ENCODE measurements around the gene UNC5B.

Gene UNC5B

DNA sequence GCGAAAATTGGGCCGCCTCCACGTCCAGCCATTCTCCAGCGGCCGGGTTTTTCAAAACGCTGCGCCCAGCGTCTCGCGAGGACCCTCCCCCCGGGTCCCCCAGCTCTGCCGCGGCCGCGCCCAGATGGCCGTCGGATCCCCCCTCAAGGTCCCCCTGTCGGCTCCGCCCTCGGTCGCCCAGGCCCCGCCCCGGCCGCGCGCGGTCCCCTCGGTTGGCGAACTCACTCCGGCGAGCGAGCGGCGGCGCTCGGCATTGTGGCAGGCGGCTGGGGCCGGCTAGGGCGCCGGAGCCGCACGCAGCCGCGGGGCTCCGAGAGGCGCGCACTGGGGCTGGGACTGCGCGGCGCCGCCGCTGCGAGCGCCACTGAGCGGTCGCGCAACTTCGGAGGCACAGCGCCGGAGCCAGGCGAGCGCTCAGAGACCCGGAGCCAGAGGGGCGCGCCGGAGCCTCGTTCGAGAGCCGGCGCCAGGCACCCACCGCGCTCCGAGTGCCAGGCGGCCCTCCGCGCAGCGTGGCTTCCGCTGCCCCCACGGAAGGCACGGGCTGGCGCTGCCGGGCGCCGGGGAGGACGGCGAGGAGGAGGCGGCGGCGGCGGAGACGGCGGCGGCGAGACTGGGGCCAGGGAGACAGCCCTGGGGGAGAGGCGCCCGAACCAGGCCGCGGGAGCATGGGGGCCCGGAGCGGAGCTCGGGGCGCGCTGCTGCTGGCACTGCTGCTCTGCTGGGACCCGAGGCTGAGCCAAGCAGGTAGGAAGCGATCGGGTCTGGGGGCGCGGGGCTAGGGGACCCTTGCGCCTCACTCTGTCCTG is at the start of gene UNC5B:
TSS of gene UNC5B (plus strand) at position 253 of the 809 bp plus-strand sequence. CDS start at position 669, 416 bp downstream.
- peak; percentile 89 to 99 (median 92) for DNase-seq
- intact Hi-C loops (cut with DNase I): loop anchor here (2.0 kb wide), 1 partner anchor 20 kb away; no protein-coding TSS in a partner anchor

DNA sequence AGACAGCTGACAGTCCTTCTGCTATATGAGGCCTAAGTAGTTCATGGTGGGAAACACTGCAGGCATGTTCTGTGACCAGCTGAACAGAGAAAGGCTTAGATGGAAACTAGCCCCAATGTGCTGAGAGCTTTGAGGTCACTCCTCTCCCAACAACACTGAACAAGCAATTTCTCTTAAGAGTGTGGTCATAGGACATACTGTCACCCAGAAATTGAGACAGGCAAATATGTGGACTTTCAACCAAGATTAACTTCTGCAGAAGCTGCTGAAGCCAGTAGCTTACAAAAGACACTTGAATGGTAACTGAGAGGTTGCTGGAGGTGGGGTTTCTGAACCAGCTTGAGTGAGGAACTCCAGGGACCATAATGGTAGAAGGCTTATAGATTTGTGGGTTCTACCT is 38.9 kb upstream of the UNC5B start:
- intact Hi-C loops (cut with DNase I): no loop called here
- no peak for DNase-seq

DNA sequence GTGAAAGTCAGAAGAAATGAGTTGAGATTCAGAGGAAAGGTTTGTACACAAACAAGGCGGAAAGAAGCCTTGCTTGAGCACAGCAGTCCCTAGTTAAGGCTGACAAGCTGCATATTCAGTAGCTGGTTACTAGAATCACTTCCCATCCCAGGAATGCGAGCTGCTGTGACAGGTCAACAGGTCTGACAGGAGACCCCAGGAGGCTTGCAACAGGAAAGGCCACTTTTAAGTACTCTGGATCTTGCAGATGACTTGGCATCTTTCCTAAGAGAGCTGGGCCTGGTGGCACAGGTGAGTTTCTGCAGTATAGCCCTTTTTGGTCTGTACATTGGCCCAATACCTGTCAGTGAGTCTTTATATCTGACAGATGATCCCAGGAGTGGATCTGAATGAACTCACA is 35.7 kb upstream of the UNC5B start:
- intact Hi-C loops (cut with DNase I): no loop called here
- DNase-seq: no peak

DNA sequence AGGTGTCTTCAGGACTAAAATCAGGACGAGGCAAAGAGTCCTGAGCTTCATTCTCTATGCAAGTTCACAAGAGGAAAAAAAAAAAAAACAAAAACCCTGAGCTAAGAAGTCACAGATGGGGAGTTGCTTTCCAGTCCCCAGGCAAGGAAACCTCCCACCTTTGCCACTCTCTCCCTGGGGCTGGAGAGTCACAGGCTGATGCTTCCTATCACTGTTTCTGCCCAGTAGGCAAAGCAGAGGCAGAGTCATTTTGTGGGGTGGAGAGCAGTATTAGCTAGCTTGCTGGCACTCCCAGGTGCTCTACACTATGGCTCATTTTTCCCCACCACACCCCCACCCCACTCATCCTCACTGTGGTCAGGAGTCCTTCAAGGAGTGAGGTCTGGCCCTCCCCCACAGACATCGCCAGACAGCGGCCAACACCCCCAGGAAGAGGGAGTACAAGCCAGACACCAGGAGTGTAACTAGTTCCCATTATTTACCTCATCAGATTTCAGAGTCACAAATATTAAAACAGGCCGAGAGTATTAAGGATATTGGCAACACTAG is 34.6 kb upstream of the UNC5B start:
- DNase-seq: no peak
- intact Hi-C loops (cut with DNase I): no loop called here

DNA sequence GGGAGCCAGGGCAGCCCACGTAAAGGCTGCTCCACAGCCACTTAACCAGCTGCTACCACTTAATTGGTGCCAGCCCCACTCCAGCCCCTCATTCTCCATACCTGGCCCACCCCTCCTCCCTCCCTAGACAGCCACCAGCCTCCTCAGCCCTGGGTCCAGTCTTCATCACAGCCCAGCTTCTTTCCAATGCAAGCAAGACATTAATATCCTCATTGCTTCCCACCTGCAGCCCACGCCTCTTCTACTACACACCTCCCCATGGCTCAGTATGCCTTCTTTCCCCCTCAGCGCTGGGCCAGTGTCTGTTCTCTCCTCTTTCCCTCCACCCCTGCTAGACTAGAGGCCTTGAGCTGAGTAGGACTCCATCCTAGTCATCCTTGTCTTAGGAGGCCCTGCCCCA is 33.5 kb upstream of the UNC5B start:
- peak in 1 of 10 donors; percentile 37 for DNase-seq
- intact Hi-C loops (cut with DNase I): no loop called here

DNA sequence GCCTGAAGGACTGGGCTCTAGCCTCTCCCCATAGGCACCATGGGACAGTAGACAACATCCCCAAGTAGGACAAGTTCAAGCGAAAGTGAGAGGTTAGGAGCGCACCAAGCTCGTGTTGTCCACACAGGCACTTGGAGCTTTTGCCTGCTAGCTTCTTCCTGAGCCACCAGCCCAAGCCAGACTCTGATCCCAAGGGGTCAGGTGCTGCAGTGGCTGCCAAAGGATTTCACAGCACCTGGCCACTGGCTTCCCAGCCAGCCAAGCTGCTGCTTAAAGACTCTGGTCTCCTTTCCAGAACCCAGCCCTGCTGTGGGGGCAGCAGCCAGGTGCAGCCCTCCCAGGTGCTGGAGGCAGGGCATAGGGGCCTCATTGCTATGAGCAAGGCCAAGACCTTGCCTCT is 33.0 kb upstream of the UNC5B start:
- DNase-seq: peak in 1 of 10 donors; percentile 43
- intact Hi-C loops (cut with DNase I): no loop called here

DNA sequence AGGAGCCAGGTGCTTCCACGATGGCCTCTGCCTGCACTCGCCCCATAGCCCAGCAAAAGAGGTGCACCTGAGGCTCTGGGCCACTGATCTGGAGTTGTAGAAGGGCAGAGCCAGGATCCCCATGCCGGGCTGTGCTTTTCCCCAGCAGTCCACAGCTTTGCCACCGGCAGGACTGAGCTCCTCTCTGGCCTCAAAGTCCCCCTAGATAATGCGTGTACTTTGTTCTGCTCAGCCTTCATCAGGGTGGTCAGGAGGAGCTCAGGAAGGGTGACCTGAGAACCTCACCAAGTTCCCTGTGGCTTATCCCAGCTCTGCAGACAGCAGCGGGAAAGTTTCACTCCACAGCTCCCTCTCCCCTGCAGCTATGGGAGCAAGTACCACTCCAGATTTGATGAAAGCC is 27.9 kb upstream of the UNC5B start:
- DNase-seq: no peak
- intact Hi-C loops (cut with DNase I): no loop called here

DNA sequence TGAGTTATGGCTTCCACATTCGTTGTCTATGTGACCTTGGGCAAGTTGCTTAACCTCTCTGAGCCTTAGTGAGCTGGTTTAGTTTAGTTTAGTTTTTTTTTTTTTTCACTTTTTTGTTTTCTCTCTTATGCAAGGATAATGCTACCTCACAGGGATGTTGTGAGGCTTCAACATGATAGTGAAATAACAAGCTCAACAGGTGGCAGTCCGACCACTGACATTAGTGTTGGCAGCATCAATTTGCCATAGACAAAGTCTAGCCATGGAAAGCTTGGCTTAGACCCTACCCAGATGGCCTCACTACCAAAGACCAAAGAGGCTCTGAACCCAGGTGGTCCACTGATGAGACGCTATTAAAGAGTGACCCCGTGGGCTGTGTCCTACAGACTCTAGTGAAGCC is 27.2 kb upstream of the UNC5B start:
- intact Hi-C loops (cut with DNase I): no loop called here
- no peak for DNase-seq

DNA sequence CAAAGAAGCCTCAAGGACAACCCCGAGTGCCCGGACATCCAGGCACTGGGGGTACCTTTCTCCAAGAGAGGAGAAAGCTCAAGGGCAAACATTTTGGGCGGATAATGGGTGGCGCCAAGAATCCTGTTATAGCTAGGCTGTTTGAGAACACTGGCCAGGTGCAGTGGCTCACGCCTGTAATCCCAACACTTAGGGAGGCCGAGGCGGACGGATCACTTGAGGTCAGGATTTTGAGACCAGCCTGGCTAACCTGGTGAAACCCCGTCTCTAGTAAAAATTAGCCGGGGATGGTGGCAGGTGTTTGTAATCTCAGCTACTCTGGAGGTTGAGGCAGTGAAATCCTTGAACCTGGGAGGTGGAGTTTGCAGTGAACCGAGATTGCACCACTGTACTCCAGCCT is 25.2 kb upstream of the UNC5B start:
- no peak for DNase-seq
- intact Hi-C loops (cut with DNase I): no loop called here

DNA sequence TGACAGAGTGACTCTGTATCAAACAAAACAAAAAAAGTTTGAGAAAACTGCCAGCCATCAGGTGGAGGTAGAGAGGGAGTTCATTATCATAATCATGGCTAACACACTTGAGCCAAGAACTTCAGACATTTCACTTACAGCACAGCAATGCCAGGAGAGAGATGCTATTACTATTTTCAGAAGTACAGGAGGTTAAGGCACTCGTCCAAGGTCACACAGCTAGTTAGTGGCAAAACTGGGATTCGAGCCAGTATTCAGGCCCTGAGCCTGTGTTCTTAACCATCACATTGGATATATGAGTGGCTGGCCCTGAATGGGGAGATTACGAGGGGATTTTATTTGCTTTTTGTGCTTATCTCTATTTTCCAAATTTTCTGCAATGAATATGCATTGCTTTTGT is 24.8 kb upstream of the UNC5B start:
- intact Hi-C loops (cut with DNase I): no loop called here
- no peak for DNase-seq

DNA sequence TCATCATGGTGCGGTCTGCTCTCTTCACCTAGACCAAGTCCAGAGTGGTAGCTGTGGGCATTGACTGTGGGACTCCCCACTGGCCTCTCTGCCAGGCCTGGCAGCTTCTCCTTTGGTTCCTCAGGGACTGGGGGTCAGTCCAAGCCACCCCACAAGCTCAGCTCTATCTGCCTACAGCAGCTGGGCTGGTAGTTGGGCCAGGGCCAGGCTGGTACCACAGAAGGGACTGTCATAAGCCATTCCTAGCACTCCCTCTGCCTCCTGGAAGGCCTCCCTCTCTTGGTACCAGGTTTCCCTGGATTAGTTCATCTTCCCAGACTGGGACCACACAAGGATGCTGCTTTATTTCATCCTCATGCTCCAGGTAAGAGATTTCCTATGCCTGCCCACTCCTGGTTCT is 24.2 kb upstream of the UNC5B start:
- intact Hi-C loops (cut with DNase I): no loop called here
- peak in 6 of 10 donors; percentile 28 to 94 (median 42) for DNase-seq

DNA sequence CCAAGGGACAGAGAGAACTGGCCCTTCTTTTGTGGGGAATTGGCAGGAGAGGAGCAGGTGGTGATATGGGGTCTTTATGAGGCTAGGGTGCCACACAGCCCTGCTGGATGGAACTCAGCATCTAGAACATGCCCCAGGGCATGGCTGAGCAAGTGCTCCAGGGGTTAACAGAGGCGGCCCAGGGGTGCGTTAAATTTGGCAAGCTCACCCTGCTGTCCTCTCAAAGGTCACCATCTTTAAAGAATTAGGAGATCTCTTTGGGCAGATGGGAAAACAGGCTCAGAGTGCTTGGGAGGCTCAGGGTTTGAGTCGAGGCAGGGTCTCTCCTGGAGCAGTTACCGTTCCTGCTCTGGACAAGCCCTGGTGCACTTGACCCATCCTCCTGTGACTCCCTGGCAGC is 21.4 kb upstream of the UNC5B start:
- DNase-seq: no peak

DNA sequence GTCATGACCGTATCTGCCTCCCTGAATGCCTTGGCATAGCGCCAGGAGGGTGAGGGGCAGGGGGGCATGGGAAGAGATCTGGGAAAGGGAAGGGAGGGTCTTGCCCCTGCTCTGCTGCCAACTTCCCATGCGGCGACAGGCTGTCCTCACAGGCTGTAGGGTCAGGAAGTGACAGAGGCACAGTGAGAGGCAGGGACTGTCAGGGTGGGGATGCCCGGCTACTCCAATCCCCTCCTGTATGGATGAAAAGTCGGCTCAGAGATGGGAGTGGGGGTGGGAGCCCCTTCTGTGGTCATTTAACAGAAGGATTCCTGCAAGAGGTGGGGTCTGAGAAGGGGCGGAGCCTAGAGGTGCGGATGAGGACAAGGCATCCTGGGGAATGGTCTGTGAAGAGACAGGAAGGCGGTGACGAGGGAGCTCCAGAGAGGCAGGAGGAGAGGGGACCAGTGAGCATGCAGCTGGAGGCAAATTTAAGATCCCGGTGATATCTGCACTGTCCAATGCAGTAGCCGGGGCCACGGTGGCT is 20.8 kb upstream of the UNC5B start:
- intact Hi-C loops (cut with DNase I): no loop called here

More for the DNA sequence above, 21.4 kb upstream of the UNC5B start:
- intact Hi-C loops (cut with DNase I): no loop called here

DNA sequence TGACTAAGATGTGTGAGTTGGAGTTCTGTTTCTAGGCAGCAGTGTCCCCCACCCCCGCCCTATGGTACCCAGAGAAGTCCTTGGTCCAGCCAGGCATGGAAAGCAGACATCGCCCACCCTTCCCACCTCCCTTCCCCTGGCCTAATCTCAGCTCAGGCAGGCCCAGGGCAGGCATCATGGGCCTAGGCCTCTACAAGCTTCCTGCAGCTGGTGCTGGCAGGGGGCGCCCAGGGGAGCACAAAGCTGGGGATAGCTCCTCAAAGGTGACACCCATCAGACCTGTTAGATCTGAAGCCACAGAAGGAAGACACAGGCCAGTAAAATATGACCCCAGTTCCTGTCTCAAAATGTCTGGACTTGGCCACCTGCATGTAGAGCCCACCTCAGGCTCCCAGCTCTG is 18.9 kb upstream of the UNC5B start:
- DNase-seq: peak in 1 of 10 donors; percentile 30
- intact Hi-C loops (cut with DNase I): no loop called here

More for the DNA sequence above, 20.8 kb upstream of the UNC5B start:
- DNase-seq: peak in 1 of 10 donors; percentile 30

DNA sequence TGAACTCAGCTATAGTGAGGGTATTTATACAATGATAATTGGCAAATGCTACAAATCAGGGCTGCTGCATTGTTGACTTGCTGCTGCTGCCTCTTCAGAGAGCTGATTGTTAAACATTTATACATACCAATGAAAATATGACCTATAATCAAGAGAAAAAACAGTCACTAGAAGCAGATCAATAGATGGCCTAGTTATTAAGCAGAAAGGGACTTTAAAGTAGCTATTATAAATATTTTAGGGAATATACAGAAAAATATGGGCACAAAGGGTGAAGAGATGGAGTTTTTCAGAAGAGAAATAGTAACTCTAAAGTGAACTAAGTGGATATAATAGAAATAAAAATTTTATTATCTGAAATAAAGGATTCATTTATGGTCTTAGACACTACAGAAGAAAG is 14.4 kb upstream of the UNC5B start:
- DNase-seq: no peak
- intact Hi-C loops (cut with DNase I): no loop called here

DNA sequence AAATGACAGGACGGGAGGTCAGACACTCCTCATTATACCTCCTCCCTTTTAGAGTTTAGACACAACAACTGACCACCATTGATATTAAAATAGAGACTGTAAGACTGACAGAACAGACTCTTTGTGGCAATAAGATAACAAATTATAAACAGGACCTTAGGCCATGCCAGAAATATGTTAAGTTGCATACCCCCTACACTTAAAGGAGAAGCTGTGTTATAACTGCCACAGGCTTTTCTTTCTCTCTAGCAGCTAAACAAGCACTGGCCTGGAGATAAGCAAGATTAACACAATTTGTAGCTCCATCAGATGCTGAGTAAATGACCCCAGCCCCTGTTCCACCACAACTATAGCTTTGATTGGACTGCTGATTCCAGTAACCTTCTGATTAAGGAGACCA is 10.5 kb upstream of the UNC5B start:
- intact Hi-C loops (cut with DNase I): no loop called here

DNA sequence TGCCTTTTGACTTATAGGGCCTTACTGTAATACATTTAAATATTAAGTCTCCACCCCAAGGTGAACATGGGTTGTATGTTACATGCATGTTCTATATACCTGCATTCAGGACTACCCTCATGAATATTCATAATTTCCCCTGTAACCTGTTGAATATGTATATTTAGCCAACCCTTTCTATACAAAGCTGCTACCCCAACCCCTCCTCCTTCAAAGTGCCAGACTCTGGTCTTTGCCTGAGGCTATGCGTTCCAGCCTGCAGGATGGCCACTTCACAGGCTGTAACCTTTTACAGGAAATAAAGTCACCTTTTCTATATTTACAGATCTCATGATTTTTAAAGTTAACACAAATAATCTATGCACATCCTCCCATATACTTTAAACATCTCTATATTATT is 10.1 kb upstream of the UNC5B start:
- intact Hi-C loops (cut with DNase I): no loop called here
- DNase-seq: no peak

More for the DNA sequence above, 10.5 kb upstream of the UNC5B start:
- DNase-seq: peak in 1 of 10 donors; percentile 5

DNA sequence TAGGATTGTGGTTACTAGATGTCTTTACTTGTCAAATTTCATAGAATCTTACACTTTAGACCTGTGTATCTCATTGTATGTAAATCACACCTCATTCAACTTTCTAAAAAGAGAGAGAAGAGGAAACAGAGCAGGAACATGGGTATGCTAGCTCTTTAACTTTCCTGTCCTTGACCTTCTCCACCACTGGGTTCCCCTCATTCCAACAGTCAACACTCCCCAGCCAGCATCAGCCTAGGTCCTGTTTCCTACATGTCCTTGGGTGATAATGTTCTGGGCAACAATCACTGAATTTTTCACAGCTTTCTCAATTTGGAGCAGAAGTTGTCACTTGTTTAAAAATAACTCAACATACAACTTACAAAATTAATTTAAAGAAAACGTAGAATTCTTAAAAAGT is 9.2 kb upstream of the UNC5B start:
- DNase-seq: peak in 1 of 10 donors; percentile 4
- intact Hi-C loops (cut with DNase I): no loop called here

DNA sequence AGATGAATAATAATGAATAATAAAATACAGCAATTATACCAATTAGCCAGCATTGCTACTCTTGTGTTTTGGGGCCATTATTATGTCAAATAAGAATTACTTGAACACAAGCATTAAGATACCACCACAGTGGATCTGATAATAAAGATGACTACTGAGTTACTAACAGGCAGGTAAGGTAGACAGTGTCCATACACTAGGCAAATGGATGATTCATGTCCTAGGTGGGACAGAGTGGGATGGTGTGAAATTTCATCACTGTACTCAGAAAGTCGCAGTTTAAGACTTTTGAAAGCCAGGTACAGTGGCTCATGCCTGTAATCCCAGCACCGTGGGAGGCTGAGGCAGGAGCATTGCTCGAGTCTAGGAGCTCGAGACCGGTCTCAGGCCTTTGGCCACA is 8.7 kb upstream of the UNC5B start:
- DNase-seq: peak in 1 of 10 donors; percentile 33
- intact Hi-C loops (cut with DNase I): no loop called here

DNA sequence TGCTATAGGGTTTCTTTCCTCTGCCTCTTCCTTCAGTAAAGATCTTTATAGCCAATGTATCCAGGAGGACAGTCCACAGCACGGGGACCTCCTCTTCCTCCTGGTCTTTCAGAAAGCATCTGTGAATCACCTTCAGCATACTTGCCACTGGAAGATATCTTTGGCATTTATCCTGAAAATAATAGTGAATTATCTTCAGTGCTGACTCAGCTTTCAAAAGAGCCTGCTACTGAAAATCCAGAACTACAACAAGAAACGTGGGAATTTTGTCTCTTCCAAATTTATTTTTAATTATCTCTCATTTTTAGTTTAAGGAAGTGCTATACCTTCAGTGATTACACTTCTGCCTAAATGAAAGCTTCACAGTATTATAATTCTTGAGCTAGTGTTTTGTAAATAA is 7.6 kb upstream of the UNC5B start:
- DNase-seq: peak in 1 of 10 donors; percentile 5
- intact Hi-C loops (cut with DNase I): no loop called here

DNA sequence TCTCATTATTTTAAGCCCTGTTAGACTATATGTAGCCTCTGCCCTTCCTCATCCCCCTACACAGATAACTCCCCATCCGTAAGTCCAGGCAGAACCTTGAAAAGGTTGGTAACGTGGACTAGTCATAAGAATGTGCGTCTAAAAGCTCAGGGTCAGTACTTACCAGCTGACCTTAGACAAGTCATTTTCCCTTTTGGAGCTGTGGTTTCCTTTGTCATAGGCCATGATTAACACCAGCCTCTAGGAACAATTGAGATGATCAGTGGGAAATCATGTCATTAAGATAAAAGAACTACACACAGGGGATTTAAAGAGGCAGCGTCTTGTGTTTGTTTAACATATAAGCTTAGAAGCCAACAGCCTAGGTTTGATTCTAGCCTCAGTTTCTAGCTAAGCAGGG is 6.9 kb upstream of the UNC5B start:
- DNase-seq: no peak
- intact Hi-C loops (cut with DNase I): no loop called here

DNA sequence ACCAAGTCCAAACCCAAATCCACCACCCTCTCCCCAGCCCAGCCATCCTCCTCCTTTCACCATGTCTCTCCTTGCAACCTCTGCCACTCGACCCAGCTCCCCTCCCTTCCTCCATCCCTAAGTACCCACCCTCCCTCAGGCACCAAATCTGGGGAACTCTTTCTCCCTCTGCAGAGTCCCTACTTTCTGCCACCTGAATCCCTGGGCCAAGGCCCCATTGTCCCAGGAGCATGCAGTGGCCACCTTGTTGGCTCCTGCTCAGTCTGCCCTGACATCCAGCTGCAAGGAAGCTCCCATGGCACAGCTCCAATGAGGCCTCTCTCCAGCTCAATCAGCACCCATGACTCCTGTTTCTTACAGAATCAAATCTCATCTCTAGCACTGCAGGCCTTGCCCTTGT is 5.5 kb upstream of the UNC5B start:
- intact Hi-C loops (cut with DNase I): no loop called here
- DNase-seq: peak in 1 of 10 donors; percentile 29
